Erythroblast (primary cell): Measurements from ENCODE around the gene VENTX.

Experiments used
- GATA1 ChIP-seq: IDR thresholded peaks from 2 replicates; pipeline ENCODE4 v1.6.1; 2011; ENCODE audit warnings: low read depth, mild to moderate bottlenecking, control low read depth, low read length, moderate library complexity
- POLR2A ChIP-seq: IDR thresholded peaks from 2 replicates; pipeline ENCODE4 v1.6.1; 2011; ENCODE audit warnings: mild to moderate bottlenecking, low read length

GRCh38 chr10:133201948-133202725 is 35.5 kb upstream of the VENTX start:
- TF ChIP-seq POLR2A (no peak), GATA1 (no peak)
